ENCODE measurements around the gene MRPL37. TPM values are rescaled to one million over a fixed set of nuclear protein-coding genes. Genes with fewer than 3 reads are reported as not detected.

The MRPL37 gene
- polyA plus RNA-seq, 5 donors = 56.6 to 67.0 (median 61.2) TPM

DNA sequence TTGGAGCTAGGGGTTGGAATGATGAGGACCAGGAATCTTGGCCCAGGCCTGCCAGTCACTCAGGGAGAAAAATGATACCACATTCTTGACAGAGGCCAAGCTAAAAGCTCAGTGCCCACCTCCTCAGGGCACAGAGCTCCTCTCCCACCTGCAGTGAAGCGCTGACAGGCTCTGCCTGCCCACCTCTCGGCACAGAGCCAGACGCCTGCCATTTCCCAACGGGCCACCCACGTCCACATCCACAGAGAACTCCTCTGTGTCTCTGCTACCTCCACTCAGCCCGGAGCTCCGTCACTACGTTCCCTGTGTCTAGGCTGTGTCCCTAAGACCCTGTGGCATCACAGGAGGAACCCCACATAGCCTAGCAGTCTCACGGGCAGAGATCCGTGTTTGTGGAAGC lies 60.8 kb downstream of the MRPL37 start:
- DNase-seq = no peak

DNA sequence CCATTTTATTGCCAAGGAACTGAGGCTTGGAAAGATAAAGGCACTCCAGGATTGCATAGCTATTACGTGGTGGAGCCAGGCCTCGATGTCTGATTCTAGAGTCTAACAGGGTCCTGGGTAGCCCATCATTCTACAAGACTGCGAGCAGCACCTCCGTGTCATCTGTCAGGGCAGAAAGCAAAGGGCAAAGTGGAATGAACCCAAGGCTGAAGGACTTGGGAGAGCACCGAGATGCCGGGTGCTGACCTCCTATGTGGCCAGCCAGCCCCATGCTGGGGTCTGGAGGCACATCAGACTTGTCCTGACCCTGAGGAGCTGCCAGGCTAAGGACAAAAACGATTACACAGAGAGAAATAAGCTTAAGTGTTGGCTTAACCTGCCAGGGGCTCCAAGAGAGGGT lies 62.3 kb downstream of the MRPL37 start:
- no peak for DNase-seq

DNA sequence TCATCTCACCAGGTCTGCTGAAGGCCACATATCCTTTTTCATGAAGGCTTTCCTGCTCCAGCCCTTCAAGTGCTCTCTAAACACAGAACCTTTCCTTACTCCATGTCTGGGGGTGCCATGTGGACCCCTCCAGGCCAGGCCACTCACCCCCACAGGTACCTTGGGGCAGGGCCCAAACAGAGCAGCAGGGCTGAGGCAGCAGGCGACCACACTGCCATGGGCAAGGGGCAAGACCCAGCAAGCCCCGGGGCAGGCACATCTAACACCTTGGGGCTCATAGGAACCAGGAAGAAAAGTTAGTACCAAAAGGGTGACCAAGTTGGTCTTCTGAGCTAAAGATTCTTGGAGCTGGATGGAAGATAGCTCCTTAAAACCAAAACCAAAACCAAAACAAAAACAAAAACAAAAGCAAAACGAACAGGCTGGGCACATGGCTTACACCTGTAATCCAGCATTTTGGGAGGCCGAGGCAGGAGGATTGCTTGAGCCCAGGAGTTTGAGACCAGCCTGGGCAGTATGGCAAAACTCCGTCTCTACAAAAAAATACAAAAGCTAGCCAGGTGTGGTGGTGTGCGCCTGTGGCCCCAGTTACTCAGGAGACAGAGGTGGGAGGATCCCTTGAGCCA lies 63.7 kb downstream of the MRPL37 start:
- no peak for DNase-seq

GRCh38 chr1:54265126-54265525 lies 65.2 kb downstream of the MRPL37 start:
- DNase-seq = no peak

GRCh38 chr1:54265659-54266058 lies 65.7 kb downstream of the MRPL37 start:
- DNase-seq = no peak

- no peak for DNase-seq
Measured at GRCh38 chr1:54266195-54266594, 66.2 kb downstream of the MRPL37 start.

DNA sequence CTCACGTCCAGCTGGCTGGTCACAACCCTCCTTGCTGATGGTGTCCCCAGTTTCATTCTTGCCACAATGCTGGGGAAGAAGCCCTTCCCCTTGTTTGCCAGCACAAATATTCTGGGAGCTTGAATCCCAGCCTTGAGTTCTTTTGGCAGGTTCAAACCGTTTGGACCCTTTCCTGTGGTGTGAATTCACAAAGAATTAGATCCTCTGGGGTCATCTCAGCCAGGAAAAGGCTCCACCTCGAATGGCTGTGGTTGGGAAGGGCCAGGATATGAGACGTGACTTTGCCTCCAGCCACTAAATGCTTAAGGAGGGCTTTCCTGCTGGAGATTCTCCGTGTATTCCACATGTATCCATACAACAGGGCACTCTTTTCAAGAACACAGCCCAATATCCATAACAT lies 66.9 kb downstream of the MRPL37 start:
- DNase-seq = no peak

Other genes with a start within 250 kb of the MRPL37 start
- gene LDLRAD1, start 182.0 kb upstream of the MRPL37 start, polyA plus RNA-seq (ENCODE audit: insufficient read depth in 1 of 5, insufficient read length in 5 of 5, low replicate concordance in 1 of 5) = 1 to 10 TPM in 4 of 5 donors, under 1 TPM in 1; 0.67 to 8.2 (median 4.0) TPM
- gene TMEM59, start 147.0 kb upstream of the MRPL37 start, polyA plus RNA-seq (ENCODE audit: insufficient read depth in 1 of 5, insufficient read length in 5 of 5, low replicate concordance in 1 of 5) = 100 to 1,000 TPM; 257 to 347 (median 298) TPM
- 10 to 100 TPM in 4 of 5 donors, 1 to 10 TPM in 1; 8.5 to 13.0 (median 11.9) TPM for gene TCEANC2, start 146.6 kb upstream of the MRPL37 start, polyA plus RNA-seq (ENCODE audit: insufficient read depth in 1 of 5, insufficient read length in 5 of 5, low replicate concordance in 1 of 5)
- gene CDCP2, start 47.2 kb upstream of the MRPL37 start, polyA plus RNA-seq (ENCODE audit: insufficient read depth in 1 of 5, insufficient read length in 5 of 5, low replicate concordance in 1 of 5) = under 1 TPM in 1 of 5 donors, not detected in 4; 0.06 TPM
- 10 to 100 TPM in 3 of 5 donors, 1 to 10 TPM in 2; 8.7 to 12.7 (median 10.5) TPM for gene CYB5RL, start 137 bp upstream of the MRPL37 start, polyA plus RNA-seq (ENCODE audit: insufficient read depth in 1 of 5, insufficient read length in 5 of 5, low replicate concordance in 1 of 5)
- 100 to 1,000 TPM; 106 to 119 (median 108) TPM for gene SSBP3, start 206.2 kb downstream of the MRPL37 start, polyA plus RNA-seq (ENCODE audit: insufficient read depth in 1 of 5, insufficient read length in 5 of 5, low replicate concordance in 1 of 5)